NCI-H146 treated with DMSO at 0.1 percent for 48 hours (cell line): ENCODE measurements around the gene NUDC.
"Not testable (repeated sequence)": the region's sequence is repeated elsewhere in the genome, so short reads cannot be mapped to it uniquely, and the experiment has no call there.

Experiments used
- DNase-seq: peaks from one replicate; lab custom pipeline; 2025; ENCODE audit not compliant: unreplicated experiment; lab: John Stamatoyannopoulos, UW

NUDC gene

DNA sequence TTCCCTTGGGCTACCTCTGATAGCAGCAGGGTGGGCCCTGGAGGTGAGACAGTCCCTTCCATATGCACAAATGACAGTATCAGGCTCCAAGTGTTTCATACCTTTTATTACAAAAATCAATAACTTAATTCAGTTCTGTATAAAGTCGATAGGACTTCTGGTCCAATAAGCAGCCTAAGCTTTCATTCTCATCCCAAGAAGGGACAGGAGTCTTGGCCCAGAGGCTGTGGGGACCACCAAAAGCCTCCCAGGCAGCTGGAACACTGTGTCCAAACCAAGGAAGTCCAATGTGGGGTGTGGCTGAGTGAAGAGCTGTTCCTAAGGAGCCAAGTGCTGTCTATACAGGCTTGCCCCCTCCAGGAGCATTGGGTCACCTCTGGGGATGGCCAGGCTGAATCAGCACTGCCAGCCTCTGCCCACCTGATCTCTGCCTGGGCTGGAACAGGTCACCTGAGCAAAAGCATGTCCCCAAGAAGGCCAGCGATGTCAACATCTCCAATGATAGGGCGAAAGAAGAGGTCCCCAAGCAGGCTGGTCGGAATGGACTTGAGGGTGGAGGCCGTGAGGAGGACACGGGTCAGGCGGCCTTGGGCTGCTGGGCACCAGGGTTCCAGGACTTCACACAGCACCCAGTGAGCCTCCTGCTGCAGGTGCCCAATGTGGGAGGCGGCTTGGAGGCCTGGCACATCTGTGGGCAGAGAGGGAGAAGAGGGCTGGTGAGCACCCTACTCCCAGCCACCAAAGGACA lies 10.0 kb upstream of the NUDC start:
- no peak for DNase-seq

- DNase-seq = no peak
Observed at GRCh38 chr1:26912147-26912490, 9.4 kb upstream of the NUDC start.

DNA sequence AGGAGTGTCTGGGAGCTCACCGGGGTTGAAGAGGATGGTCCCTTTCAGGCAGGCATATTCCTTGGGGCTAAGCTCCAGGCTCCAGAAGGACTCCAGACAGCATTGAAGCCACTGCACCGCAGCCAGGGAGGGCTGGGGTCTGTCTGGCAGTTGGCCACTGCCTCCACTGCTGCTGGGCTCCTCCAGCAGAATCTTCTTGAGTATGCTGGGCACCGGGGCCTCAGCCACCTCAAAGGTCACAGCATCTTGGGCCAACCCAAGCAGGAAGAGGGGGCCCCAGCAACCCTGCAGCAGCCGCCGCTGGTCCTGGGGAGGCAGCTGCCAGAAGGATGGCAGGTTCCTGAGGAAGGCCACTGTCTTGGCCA lies 8.2 kb upstream of the NUDC start:
- DNase-seq = no peak

DNA sequence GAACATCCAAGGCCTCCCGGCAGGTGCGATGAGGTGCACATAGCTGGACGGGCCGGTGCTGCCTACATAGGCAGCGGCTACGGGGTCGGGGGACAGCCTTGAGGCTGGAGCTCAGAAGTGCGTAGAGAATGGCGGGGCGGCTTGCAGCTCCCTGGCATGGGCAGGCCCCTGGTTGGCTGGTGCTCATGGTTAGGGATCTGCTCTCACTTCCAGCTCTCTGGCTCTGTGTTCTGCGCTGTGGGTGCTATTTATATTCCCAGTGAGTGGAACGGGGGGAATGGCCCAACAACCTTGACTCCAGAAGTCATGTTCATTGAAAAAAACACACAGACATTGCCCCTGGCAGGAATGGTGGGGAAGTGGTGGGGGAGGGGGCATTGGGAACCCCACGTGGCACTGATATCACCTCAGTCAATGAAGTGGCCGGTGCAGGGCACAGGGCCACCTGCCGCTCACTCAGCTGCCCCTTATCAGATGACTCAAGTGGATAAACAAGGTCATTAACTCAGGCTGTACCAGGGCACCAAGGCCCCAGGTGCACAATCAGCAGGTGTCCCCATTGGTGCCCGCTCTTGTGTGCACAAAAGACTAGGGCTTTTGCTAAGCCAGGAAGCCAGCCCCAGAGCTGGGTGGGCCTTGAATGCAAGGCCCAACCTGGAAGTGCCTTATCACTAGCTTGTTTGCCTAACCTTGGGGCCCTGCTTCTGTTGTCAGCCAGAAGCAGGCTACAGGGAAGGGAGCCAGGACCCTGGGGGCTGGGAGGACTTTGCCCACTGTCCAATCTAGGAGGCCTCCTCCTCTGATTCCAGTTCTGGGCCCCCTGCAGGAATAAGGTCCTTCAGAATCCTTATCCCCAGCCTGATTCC lies 7.6 kb upstream of the NUDC start, which contains the start of gene NR0B2:
TSS of gene NR0B2 (minus strand) at position 222 of the 866 bp plus-strand sequence. CDS start at position 187, 35 bp downstream.
- DNase-seq = peak; percentile 95

- DNase-seq = no peak
Observed at GRCh38 chr1:26915204-26915842, 6.2 kb upstream of the NUDC start.

- no peak for DNase-seq
Observed at GRCh38 chr1:26921126-26921539, 410 bp upstream of the NUDC start.

GRCh38 chr1:26922431-26922729 lies 837 bp downstream of the NUDC start:
- no peak for DNase-seq

- no peak for DNase-seq
Observed at GRCh38 chr1:26922901-26923300, 1.4 kb downstream of the NUDC start.

GRCh38 chr1:26923711-26924110 lies 2.2 kb downstream of the NUDC start:
- DNase-seq = no peak

DNA sequence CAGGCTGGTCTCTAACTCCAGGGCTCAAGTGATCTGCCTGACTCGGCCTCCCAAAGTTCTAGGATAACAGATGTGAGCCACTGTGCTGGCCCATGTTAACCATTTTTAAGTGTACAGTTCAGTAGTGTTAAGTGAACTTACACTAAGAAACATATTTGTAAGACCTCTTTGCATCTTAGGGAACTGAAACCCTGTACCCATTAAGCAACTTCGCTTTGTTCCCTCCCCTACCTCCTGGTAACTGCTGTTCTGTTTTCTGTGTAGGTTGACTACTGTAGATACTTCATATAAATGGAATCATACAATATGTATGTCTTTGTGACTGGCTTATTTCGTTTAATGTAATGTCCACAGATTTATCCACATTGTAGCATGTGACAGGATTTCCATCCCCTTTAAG lies 11.0 kb downstream of the NUDC start:
- no peak for DNase-seq

- DNase-seq = no peak
Observed at GRCh38 chr1:26936823-26937222, 15.3 kb downstream of the NUDC start.

DNA sequence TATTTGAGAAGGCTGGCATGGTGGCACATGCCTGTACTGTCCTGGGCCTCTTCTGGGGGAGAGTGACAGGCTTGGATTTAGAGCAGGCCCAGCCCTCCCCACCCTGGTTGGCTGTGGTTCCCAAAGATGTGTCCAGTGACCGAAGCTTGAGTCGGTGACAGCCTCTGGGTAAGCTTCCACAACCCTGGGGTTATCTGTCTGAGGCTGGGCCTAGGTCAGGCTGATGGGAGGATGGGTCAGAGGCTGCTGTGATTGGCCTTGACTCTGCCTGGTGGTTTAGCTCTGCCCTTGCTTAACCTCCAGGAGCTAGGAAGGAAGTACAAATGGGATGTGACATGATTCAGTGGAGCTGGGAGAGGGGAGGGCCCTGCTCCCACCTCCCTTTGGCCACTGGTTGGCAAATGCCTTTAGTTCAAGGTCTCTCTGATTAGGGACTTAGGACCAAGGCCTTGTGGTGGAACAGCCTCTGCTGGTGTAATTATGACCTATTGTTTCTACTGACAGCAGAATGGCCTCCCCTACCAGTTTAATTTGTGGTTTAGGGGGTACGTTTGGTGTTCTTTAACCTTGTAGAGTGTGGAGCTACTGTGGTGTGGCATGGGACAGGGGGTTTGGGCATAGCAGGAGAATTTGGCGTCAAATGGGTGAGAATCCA lies 16.6 kb downstream of the NUDC start:
- DNase-seq = no peak

DNA sequence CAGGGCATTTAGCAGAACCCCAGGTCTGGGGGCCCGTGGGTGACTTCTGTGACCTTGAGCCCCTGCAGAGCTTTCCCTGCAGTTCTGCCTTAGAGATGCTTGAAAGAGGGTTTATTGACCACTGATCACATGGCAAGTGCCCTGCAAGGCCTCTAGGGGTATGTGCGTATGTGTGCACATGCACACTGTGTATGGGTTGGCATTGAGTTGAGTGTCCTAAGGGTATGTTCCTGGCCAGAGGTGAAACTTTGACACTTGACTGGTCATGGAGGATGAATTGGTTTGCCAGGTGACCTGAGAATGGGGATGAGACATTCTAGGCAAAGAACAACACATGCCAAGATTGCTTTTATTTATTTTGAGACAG lies 17.1 kb downstream of the NUDC start:
- no peak for DNase-seq

GRCh38 chr1:26941311-26941710 lies 19.8 kb downstream of the NUDC start:
- DNase-seq = no peak

DNA sequence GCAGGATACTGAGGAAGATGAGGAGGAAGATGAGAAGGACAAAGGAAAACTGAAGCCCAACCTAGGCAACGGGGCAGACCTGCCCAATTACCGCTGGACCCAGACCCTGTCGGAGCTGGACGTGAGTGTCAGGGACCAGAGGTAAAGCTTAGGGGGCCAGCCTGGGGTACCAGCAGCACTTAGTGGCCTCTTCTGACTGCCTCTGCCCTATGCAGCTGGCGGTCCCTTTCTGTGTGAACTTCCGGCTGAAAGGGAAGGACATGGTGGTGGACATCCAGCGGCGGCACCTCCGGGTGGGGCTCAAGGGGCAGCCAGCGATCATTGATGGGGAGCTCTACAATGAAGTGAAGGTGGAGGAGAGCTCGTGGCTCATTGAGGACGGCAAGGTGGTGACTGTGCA lies 21.1 kb downstream of the NUDC start:
- DNase-seq = no peak

DNA sequence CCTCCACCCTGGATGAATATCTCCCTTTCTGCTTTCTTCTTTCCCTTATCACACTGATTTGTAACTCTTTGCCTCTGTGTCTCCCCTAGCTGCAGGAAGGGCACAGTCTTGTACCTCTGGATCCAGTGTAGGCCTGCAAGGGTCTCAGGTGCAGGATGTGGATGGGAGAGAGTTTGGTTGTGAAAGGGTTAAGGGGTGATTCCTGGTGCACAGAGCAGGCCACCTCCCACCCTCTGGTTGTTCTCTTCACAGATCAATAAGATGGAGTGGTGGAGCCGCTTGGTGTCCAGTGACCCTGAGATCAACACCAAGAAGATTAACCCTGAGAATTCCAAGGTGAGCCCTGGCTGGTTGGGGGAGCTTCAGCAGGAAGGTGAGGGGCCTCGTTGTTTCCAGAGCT lies 23.6 kb downstream of the NUDC start:
- no peak for DNase-seq

DNA sequence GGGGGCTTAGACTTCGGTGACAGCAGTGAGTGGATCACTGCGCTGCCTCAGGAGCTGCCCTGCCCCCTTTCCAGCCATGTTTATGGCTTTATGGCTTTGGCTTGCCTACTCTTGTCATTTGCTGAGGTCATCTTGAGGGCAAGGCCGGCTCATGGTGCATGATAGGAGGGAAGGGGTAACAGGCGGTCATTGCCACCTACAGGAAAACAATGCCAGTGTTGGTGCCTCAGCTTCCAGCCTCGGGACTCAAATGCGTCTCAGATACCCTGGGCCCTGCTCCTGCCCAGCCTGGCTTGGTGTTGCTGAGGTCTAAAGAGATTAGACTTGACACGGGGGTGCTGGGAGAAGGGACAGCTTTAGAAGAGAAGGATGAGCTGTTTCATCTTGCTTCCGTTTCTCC lies 24.2 kb downstream of the NUDC start:
- no peak for DNase-seq

- DNase-seq = no peak
Observed at GRCh38 chr1:26946270-26946669, 24.7 kb downstream of the NUDC start.

- not testable (repeated sequence) for DNase-seq
Observed at GRCh38 chr1:26948725-26949057, 27.1 kb downstream of the NUDC start.

GRCh38 chr1:26949266-26949925 lies 27.9 kb downstream of the NUDC start:
- no peak for DNase-seq

GRCh38 chr1:26949926-26950319 lies 28.4 kb downstream of the NUDC start:
- no peak for DNase-seq
